Immature natural killer cell (primary cell): ENCODE measurements around the gene RFTN2. TPM values are rescaled to one million over a fixed set of nuclear protein-coding genes. Genes with fewer than 3 reads are reported as not detected.

Experiments used
- DNase-seq, 3 donors: peaks; one replicate each; pipeline ENCODE4 v3.0.0; 2022; ENCODE audit warnings: mixed read lengths in 1 of 3
- H3K27ac Mint-ChIP-seq, 6 donors: one replicate each; pipeline ENCODE4 v1.8.0; 2020; ENCODE audit warnings: mixed read lengths in 6 of 6, mild to moderate bottlenecking in 5 of 6, inconsistent platforms in 4 of 6, moderate library complexity in 3 of 6
- H3K27me3 Mint-ChIP-seq, 3 donors: one replicate each; pipeline ENCODE4 v1.8.0; 2020 to 2021; ENCODE audit warnings: low read depth in 3 of 3, mild to moderate bottlenecking in 3 of 3, mixed read lengths in 3 of 3, moderate library complexity in 3 of 3, inconsistent platforms in 1 of 3
- H3K36me3 Mint-ChIP-seq, 3 donors: one replicate each; pipeline ENCODE4 v1.8.0; 2020; ENCODE audit warnings: mixed read lengths in 3 of 3, inconsistent platforms in 2 of 3, mild to moderate bottlenecking in 2 of 3
- H3K4me1 Mint-ChIP-seq, 2 donors: one replicate each; pipeline ENCODE4 v1.8.0; 2020; ENCODE audit warnings: inconsistent platforms in 2 of 2, mild to moderate bottlenecking in 2 of 2, mixed read lengths in 2 of 2, moderate library complexity in 1 of 2
- H3K4me3 Mint-ChIP-seq, 5 donors: one replicate each; pipeline ENCODE4 v1.8.0; 2020; ENCODE audit warnings: mild to moderate bottlenecking in 5 of 5, mixed read lengths in 5 of 5, inconsistent platforms in 3 of 5, moderate library complexity in 3 of 5
- H3K9me3 Mint-ChIP-seq, 6 donors: one replicate each; pipeline ENCODE4 v1.8.0; 2020; ENCODE audit warnings: mild to moderate bottlenecking in 6 of 6, mixed read lengths in 6 of 6, inconsistent platforms in 4 of 6, moderate library complexity in 3 of 6
- polyA plus RNA-seq, 3 donors: library from polyadenylated mRNA; unstranded; fragments of 300-500 nt; fragmentation: Illumina TruSeq; gene quantifications; one replicate each; pipeline ENCODE4 v1.2.3, GENCODE V29; 2021

The RFTN2 gene
- polyA plus RNA-seq, 3 donors from 2014 or later, result 0.06 TPM; not detected in 2

DNA sequence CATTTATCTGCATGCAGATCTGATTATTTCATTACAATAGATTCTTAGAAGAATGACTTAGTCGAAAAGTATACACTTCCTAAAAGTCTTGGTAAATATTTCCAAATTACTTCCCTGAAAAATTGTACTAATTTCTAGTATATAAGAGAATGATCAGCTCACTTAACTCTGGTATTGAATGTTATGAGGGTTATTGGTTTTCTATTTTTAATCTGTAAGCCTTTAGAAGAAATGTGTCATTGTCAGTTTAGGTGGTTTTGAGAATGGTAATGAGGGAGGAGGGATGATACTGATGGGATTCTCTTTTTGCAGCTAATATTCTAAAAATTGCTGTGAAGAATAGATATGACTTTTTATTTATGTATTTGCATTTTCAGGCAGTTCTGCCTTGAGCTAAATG, 135.7 kb downstream of the RFTN2 start:
- peak overlapping the region in 3 of 6 donors; percentile 13 to 45 (median 24) for H3K27ac Mint-ChIP-seq
- no peaks in the 10 kb centered on the region for H3K9me3 Mint-ChIP-seq
- H3K36me3 Mint-ChIP-seq, result peaks cover 11 to 41% (median 13%) of the 10 kb centered on the region in 3 donors
- H3K27me3 Mint-ChIP-seq, result peaks cover 0 to 1% (median 0%) of the 10 kb centered on the region in 3 donors
- DNase-seq, result no peak
- peaks cover 28 to 57% of the 10 kb centered on the region in 2 donors for H3K4me1 Mint-ChIP-seq
- H3K4me3 Mint-ChIP-seq, result no peak overlapping the region

GRCh38 chr2:197538412-197538811, 137.0 kb downstream of the RFTN2 start:
- H3K27ac Mint-ChIP-seq, result peak overlapping the region in 4 of 6 donors; percentile 4 to 78 (median 17)
- peaks cover 40 to 70% of the 10 kb centered on the region in 2 donors for H3K4me1 Mint-ChIP-seq
- no peak overlapping the region for H3K4me3 Mint-ChIP-seq
- peaks cover 0 to 1% (median 0%) of the 10 kb centered on the region in 3 donors for H3K27me3 Mint-ChIP-seq
- DNase-seq, result no peak
- H3K9me3 Mint-ChIP-seq, result no peaks in the 10 kb centered on the region
- peaks cover 10 to 40% (median 13%) of the 10 kb centered on the region in 3 donors for H3K36me3 Mint-ChIP-seq

Other genes with a start within 250 kb of the RFTN2 start
- 100 to 1,000 TPM; 123 to 165 (median 133) TPM for gene SF3B1, start 240.6 kb downstream of the RFTN2 start, polyA plus RNA-seq
- 10 to 100 TPM; 49.4 to 80.9 (median 56.6) TPM for gene COQ10B, start 222.0 kb downstream of the RFTN2 start, polyA plus RNA-seq
- gene HSPD1, start 175.7 kb downstream of the RFTN2 start, polyA plus RNA-seq, result 10 to 100 TPM; 50.7 to 77.3 (median 52.2) TPM
- 10 to 100 TPM; 60.2 to 96.7 (median 93.7) TPM for gene HSPE1, start 175.2 kb downstream of the RFTN2 start, polyA plus RNA-seq
- gene MOB4, start 159.5 kb downstream of the RFTN2 start, polyA plus RNA-seq, result 10 to 100 TPM; 33.5 to 56.0 (median 33.9) TPM
- gene MARS2, start 29.8 kb upstream of the RFTN2 start, polyA plus RNA-seq, result 1 to 10 TPM; 4.6 to 9.6 (median 9.0) TPM
- gene BOLL, start 109.7 kb upstream of the RFTN2 start, polyA plus RNA-seq, result under 1 TPM in 1 of 3 donors, not detected in 2; 0.08 TPM
- gene PLCL1, start 129.0 kb upstream of the RFTN2 start, polyA plus RNA-seq, result under 1 TPM in 2 of 3 donors, not detected in 1; 0.51 to 0.53 TPM